HepG2 (cell line): ENCODE results near the gene TAF5. TPM values are rescaled to one million over a fixed set of nuclear protein-coding genes. Genes with fewer than 3 reads are reported as not detected.
A peak's percentile ranks its signal among the peaks of the same experiment; 100 is the strongest.

Experiments used
- GMEB1 ChIP-seq: sonication (generic); formaldehyde crosslinking; IDR thresholded peaks from 2 replicates; pipeline ENCODE4 v1.5.1; 2020; ENCODE audit warnings: missing genetic modification reagents, mild to moderate bottlenecking, borderline replicate concordance
- HNRNPH1 ChIP-seq: fragments of 200-400 bp; formaldehyde crosslinking; optimal IDR thresholded peaks from 2 replicates; pipeline ENCODE3; 2017; ENCODE audit warnings: mild to moderate bottlenecking, low read depth, low read length
- KLF15 ChIP-seq: sonication (generic); formaldehyde crosslinking; IDR thresholded peaks from 2 replicates; pipeline ENCODE4 v1.8.1; 2023; ENCODE audit warnings: borderline replicate concordance, mild to moderate bottlenecking, inconsistent platforms, missing genetic modification reagents, mixed read lengths
- MED1 ChIP-seq: sonication (generic); formaldehyde crosslinking; IDR thresholded peaks from 2 replicates; pipeline ENCODE4 v1.4.0; 2020; ENCODE audit warnings: missing genetic modification reagents
- MLLT10 ChIP-seq: sonication (generic); formaldehyde crosslinking; IDR thresholded peaks from 2 replicates; pipeline ENCODE4 v1.4.0; 2020; ENCODE audit warnings: missing genetic modification reagents
- MTA3 ChIP-seq: sonication (generic); formaldehyde crosslinking; IDR thresholded peaks from 2 replicates; pipeline ENCODE4 v1.4.0; 2020; ENCODE audit warnings: missing genetic modification reagents
- MZF1 ChIP-seq: sonication (generic); formaldehyde crosslinking; IDR thresholded peaks from 2 replicates; pipeline ENCODE4 v1.8.1; 2023; ENCODE audit warnings: mild to moderate bottlenecking, missing genetic modification reagents, borderline replicate concordance
- NR2F2 ChIP-seq: IDR thresholded peaks from 2 replicates; pipeline ENCODE4 v1.6.1; 2012; ENCODE audit warnings: low read depth, inconsistent platforms, borderline replicate concordance
- PBX2 ChIP-seq: IDR thresholded peaks from 2 replicates; pipeline ENCODE4 v1.6.1; 2016; ENCODE audit warnings: control low read depth
- SNAPC5 ChIP-seq: sonication (generic); formaldehyde crosslinking; IDR thresholded peaks from 2 replicates; pipeline ENCODE4 v1.8.1; 2023; ENCODE audit warnings: mild to moderate bottlenecking, missing genetic modification reagents, borderline replicate concordance
- SP5 ChIP-seq: IDR thresholded peaks from 2 replicates; pipeline ENCODE4 v1.6.1; 2016; ENCODE audit warnings: low read depth, borderline replicate concordance
- ZNF33B ChIP-seq: sonication (generic); formaldehyde crosslinking; IDR thresholded peaks from 2 replicates; pipeline ENCODE4 v1.5.1; 2020; ENCODE audit warnings: mild to moderate bottlenecking, missing genetic modification reagents
- ZNF550 ChIP-seq: sonication (generic); formaldehyde crosslinking; IDR thresholded peaks from 2 replicates; pipeline ENCODE4 v1.4.0; 2020; ENCODE audit warnings: mild to moderate bottlenecking, missing genetic modification reagents, borderline replicate concordance
- ZSCAN22 ChIP-seq: sonication (generic); formaldehyde crosslinking; IDR thresholded peaks from 2 replicates; pipeline ENCODE4 v1.4.0; 2020; ENCODE audit warnings: mild to moderate bottlenecking, missing genetic modification reagents
- polyA plus RNA-seq, 8 experiments: library from polyadenylated mRNA; depleted of rRNA in 3 of 8; stranded (reverse) in 7 of 8; unstranded in 1 of 8; fragments of >200 nt; fragmentation: Illumina TruSeq in 4 of 8; extraction: Trizol in 4 of 8; gene quantifications; 2 replicates each; pipeline versions ENCODE4 v1.2.1 to v1.2.3, GENCODE V29; 2011 to 2016; ENCODE audit warnings: low read depth in 4 of 8, missing spikeins in 1 of 8, mixed read lengths in 1 of 8; ENCODE audit not compliant: insufficient read depth in 1 of 8
- total RNA-seq, 5 experiments: library from RNA; depleted of rRNA; stranded (reverse); fragments of >200 nt; fragmentation: Illumina TruSeq; extraction: Trizol; gene quantifications; 2 replicates each; pipeline ENCODE4 v1.2.3, GENCODE V29; 2016; ENCODE audit warnings: low read depth in 1 of 5
- TF ChIP-seq, protein P1 (sequence below): sonication (generic); formaldehyde crosslinking; IDR thresholded peaks from 2 replicates; pipeline ENCODE4 v1.5.0; 2020; ENCODE audit warnings: mild to moderate bottlenecking, missing genetic modification reagents
- TF ChIP-seq, protein P2 (sequence below): sonication (generic); formaldehyde crosslinking; IDR thresholded peaks from 2 replicates; pipeline ENCODE4 v1.4.0; 2020; ENCODE audit warnings: mild to moderate bottlenecking, low read depth, missing genetic modification reagents
- TF ChIP-seq, protein P3 (sequence below): sonication (generic); formaldehyde crosslinking; IDR thresholded peaks from 2 replicates; pipeline ENCODE4 v1.4.0; 2020; ENCODE audit warnings: missing genetic modification reagents, mild to moderate bottlenecking, borderline replicate concordance

The TAF5 gene
- total and polyA plus RNA-seq, 2 of the 13 experiments (the other 11 are each of a cell fraction or from before 2014, with no cell fraction given): 3.8 to 8.7 TPM

DNA sequence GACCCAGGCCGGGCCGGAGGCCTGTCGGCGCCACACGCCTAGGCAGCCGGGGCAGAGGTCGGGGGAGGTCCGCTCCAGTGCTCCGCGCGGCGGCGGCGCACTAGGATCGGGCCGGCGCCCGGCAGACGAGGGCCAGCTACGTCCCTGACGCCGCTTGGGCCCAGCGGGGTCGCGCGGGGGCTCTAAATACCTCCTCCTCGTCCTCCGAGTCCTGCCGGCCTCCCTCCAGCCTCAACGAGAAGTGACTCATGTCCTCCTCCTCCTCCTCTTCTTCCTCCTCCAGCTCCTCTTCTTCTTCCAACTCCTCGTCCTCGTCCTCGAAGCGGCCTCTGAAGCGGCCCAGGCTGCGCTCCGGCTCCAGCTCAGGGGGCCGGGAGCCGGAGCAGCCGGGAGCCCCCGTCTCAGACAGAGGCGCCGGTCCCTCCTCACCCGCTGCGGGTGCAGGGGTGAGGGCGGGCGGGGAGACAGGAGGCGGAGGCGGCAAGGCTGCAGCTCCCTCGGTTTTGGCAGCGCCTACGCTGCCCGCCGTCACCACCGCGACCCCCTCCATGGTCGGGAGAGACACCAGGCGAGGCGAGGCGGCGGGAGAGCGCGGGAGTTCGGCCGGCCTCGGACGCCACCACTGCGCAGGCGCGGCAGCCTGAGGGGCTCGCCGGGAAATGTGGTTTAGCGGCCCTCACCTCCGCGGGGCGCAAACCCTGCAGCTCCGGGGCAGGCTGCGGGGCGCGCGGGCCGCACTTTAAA, 17.1 kb upstream of the TAF5 start, which contains the start of gene PCGF6 (continued):
- no peak for TF ChIP-seq SP5
- TF ChIP-seq MED1 (CRISPR knock-in tag): 0 out of 2 replicates have a peak, but pooled peaks have one; percentile 39
- TF ChIP-seq ZNF33B (CRISPR knock-in tag): 0 out of 2 replicates have a peak, but pooled peaks have one; percentile 80
- TF ChIP-seq, protein P1, sequence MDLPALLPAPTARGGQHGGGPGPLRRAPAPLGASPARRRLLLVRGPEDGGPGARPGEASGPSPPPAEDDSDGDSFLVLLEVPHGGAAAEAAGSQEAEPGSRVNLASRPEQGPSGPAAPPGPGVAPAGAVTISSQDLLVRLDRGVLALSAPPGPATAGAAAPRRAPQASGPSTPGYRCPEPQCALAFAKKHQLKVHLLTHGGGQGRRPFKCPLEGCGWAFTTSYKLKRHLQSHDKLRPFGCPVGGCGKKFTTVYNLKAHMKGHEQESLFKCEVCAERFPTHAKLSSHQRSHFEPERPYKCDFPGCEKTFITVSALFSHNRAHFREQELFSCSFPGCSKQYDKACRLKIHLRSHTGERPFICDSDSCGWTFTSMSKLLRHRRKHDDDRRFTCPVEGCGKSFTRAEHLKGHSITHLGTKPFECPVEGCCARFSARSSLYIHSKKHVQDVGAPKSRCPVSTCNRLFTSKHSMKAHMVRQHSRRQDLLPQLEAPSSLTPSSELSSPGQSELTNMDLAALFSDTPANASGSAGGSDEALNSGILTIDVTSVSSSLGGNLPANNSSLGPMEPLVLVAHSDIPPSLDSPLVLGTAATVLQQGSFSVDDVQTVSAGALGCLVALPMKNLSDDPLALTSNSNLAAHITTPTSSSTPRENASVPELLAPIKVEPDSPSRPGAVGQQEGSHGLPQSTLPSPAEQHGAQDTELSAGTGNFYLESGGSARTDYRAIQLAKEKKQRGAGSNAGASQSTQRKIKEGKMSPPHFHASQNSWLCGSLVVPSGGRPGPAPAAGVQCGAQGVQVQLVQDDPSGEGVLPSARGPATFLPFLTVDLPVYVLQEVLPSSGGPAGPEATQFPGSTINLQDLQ (CRISPR knock-in tag): 0 out of 2 replicates have a peak, but pooled peaks have one; percentile 26
- TF ChIP-seq MLLT10 (CRISPR knock-in tag): no peak
- TF ChIP-seq KLF15 (CRISPR knock-in tag): 0 out of 2 replicates have a peak, but pooled peaks have one; percentile 36
- no peak for TF ChIP-seq HNRNPH1
- no peak for TF ChIP-seq ZNF550
- TF ChIP-seq PBX2 (CRISPR knock-in tag): no peak
- TF ChIP-seq NR2F2: no peak
- TF ChIP-seq MZF1 (CRISPR knock-in tag): no peak
- TF ChIP-seq GMEB1 (CRISPR knock-in tag): peak; percentile 62; the same call in 1 of the 2 replicates
- TF ChIP-seq, protein P2, sequence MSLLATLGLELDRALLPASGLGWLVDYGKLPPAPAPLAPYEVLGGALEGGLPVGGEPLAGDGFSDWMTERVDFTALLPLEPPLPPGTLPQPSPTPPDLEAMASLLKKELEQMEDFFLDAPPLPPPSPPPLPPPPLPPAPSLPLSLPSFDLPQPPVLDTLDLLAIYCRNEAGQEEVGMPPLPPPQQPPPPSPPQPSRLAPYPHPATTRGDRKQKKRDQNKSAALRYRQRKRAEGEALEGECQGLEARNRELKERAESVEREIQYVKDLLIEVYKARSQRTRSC (CRISPR knock-in tag): no peak
- no peak for TF ChIP-seq ZSCAN22
- TF ChIP-seq SNAPC5: no peak
- no peak for TF ChIP-seq MTA3 (CRISPR knock-in tag)
- TF ChIP-seq, protein P3, sequence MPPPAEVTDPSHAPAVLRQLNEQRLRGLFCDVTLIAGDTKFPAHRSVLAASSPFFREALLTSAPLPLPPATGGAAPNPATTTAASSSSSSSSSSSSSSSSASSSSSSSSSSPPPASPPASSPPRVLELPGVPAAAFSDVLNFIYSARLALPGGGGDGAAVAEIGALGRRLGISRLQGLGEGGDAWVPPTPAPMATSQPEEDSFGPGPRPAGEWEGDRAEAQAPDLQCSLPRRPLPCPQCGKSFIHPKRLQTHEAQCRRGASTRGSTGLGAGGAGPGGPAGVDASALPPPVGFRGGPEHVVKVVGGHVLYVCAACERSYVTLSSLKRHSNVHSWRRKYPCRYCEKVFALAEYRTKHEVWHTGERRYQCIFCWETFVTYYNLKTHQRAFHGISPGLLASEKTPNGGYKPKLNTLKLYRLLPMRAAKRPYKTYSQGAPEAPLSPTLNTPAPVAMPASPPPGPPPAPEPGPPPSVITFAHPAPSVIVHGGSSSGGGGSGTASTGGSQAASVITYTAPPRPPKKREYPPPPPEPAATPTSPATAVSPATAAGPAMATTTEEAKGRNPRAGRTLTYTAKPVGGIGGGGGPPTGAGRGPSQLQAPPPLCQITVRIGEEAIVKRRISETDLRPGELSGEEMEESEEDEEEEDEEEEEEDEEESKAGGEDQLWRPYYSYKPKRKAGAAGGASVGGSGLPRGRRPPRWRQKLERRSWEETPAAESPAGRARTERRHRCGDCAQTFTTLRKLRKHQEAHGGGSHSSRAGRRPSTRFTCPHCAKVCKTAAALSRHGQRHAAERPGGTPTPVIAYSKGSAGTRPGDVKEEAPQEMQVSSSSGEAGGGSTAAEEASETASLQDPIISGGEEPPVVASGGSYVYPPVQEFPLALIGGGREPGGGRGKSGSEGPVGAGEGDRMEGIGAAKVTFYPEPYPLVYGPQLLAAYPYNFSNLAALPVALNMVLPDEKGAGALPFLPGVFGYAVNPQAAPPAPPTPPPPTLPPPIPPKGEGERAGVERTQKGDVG: 0 out of 2 replicates have a peak, but pooled peaks have one; percentile 22
